HepG2 (cell line): Measurements from ENCODE around the gene ELK1. TPM values are rescaled to one million over a fixed set of nuclear protein-coding genes. Genes with fewer than 3 reads are reported as not detected.

Experiments used
- MAZ ChIP-seq, 2 experiments: sonication (generic) in 1 of 2; formaldehyde crosslinking in 1 of 2; IDR thresholded peaks; 2 replicates each; pipeline versions ENCODE4 v1.5.0 to v1.6.1; 2012 to 2020; ENCODE audit warnings: low read depth in 2 of 2, mild to moderate bottlenecking in 2 of 2, borderline replicate concordance in 1 of 2, improper control_type of control experiment in 1 of 2, low read length in 1 of 2, missing genetic modification reagents in 1 of 2, moderate library complexity in 1 of 2
- NFKBIZ ChIP-seq: IDR thresholded peaks from 2 replicates; pipeline ENCODE4 v1.6.1; 2018; ENCODE audit warnings: missing genetic modification reagents, missing compliant biosample characterization
- POLR2G ChIP-seq: fragments of 200-400 bp; formaldehyde crosslinking; IDR thresholded peaks from 2 replicates; pipeline ENCODE4 v1.6.1; 2018; ENCODE audit warnings: mild to moderate bottlenecking, low read depth, low read length, moderate library complexity
- STAT5B ChIP-seq: sonication (generic); formaldehyde crosslinking; IDR thresholded peaks from 2 replicates; pipeline ENCODE4 v1.4.0; 2020; ENCODE audit warnings: missing genetic modification reagents
- TP53 ChIP-seq: sonication (generic); formaldehyde crosslinking; conservative IDR thresholded peaks from 2 replicates; pipeline ENCODE4 v1.4.0; 2020; ENCODE audit warnings: missing genetic modification reagents
- TSC22D2 ChIP-seq: sonication (generic); formaldehyde crosslinking; IDR thresholded peaks from 2 replicates; pipeline ENCODE4 v1.5.1; 2020; ENCODE audit warnings: missing genetic modification reagents, mild to moderate bottlenecking, borderline replicate concordance
- ZMYM2 ChIP-seq: sonication (generic); formaldehyde crosslinking; IDR thresholded peaks from 2 replicates; pipeline ENCODE4 v1.8.0; 2022; ENCODE audit warnings: mild to moderate bottlenecking, missing genetic modification reagents
- ZNF333 ChIP-seq: sonication (generic); formaldehyde crosslinking; IDR thresholded peaks from 2 replicates; pipeline ENCODE4 v1.4.0; 2020; ENCODE audit warnings: mild to moderate bottlenecking, missing genetic modification reagents, borderline replicate concordance
- ZNF446 ChIP-seq: sonication (generic); formaldehyde crosslinking; IDR thresholded peaks from 2 replicates; pipeline ENCODE4 v1.5.0; 2020; ENCODE audit warnings: mild to moderate bottlenecking, missing genetic modification reagents
- ZNF547 ChIP-seq: sonication (generic); formaldehyde crosslinking; IDR thresholded peaks from 2 replicates; pipeline ENCODE4 v1.5.1; 2020; ENCODE audit warnings: mild to moderate bottlenecking, missing genetic modification reagents
- ZNF7 ChIP-seq: IDR thresholded peaks from 2 replicates; pipeline ENCODE4 v1.6.1; 2016; ENCODE audit warnings: missing biosample characterization, missing genetic modification reagents
- ZNF747 ChIP-seq: sonication (generic); formaldehyde crosslinking; IDR thresholded peaks from 2 replicates; pipeline ENCODE4 v1.8.1; 2023; ENCODE audit warnings: missing genetic modification reagents, mild to moderate bottlenecking, borderline replicate concordance
- ZSCAN25 ChIP-seq: sonication (generic); formaldehyde crosslinking; IDR thresholded peaks from 2 replicates; pipeline ENCODE4 v1.8.0; 2022; ENCODE audit warnings: mild to moderate bottlenecking, missing genetic modification reagents
- polyA plus RNA-seq, 8 experiments: library from polyadenylated mRNA; depleted of rRNA in 3 of 8; stranded (reverse) in 7 of 8; unstranded in 1 of 8; fragments of >200 nt; fragmentation: Illumina TruSeq in 4 of 8; extraction: Trizol in 4 of 8; gene quantifications; 2 replicates each; pipeline versions ENCODE4 v1.2.1 to v1.2.3, GENCODE V29; 2011 to 2016; ENCODE audit warnings: low read depth in 4 of 8, missing spikeins in 1 of 8, mixed read lengths in 1 of 8; ENCODE audit not compliant: insufficient read depth in 1 of 8
- total RNA-seq, 5 experiments: library from RNA; depleted of rRNA; stranded (reverse); fragments of >200 nt; fragmentation: Illumina TruSeq; extraction: Trizol; gene quantifications; 2 replicates each; pipeline ENCODE4 v1.2.3, GENCODE V29; 2016; ENCODE audit warnings: low read depth in 1 of 5
- TF ChIP-seq, protein P1 (sequence below): sonication (generic); formaldehyde crosslinking; IDR thresholded peaks from 2 replicates; pipeline ENCODE4 v1.4.0; 2020; ENCODE audit warnings: mild to moderate bottlenecking, missing genetic modification reagents, borderline replicate concordance
- TF ChIP-seq, protein P2 (sequence below): sonication (generic); formaldehyde crosslinking; IDR thresholded peaks from 2 replicates; pipeline ENCODE4 v1.8.1; 2023; ENCODE audit warnings: mild to moderate bottlenecking, missing genetic modification reagents
- TF ChIP-seq, protein P3 (sequence below): sonication (generic); formaldehyde crosslinking; IDR thresholded peaks from 2 replicates; pipeline ENCODE4 v1.4.0; 2020; ENCODE audit warnings: missing genetic modification reagents
- TF ChIP-seq, protein P4 (sequence below): sonication (generic); formaldehyde crosslinking; IDR thresholded peaks from 2 replicates; pipeline ENCODE4 v1.9.0; 2021; ENCODE audit warnings: missing genetic modification reagents, borderline replicate concordance

Gene ELK1
- total and polyA plus RNA-seq, 2 of the 13 experiments (the other 11 are each of a cell fraction or from before 2014, with no cell fraction given) = 4.3 to 7.2 TPM

DNA sequence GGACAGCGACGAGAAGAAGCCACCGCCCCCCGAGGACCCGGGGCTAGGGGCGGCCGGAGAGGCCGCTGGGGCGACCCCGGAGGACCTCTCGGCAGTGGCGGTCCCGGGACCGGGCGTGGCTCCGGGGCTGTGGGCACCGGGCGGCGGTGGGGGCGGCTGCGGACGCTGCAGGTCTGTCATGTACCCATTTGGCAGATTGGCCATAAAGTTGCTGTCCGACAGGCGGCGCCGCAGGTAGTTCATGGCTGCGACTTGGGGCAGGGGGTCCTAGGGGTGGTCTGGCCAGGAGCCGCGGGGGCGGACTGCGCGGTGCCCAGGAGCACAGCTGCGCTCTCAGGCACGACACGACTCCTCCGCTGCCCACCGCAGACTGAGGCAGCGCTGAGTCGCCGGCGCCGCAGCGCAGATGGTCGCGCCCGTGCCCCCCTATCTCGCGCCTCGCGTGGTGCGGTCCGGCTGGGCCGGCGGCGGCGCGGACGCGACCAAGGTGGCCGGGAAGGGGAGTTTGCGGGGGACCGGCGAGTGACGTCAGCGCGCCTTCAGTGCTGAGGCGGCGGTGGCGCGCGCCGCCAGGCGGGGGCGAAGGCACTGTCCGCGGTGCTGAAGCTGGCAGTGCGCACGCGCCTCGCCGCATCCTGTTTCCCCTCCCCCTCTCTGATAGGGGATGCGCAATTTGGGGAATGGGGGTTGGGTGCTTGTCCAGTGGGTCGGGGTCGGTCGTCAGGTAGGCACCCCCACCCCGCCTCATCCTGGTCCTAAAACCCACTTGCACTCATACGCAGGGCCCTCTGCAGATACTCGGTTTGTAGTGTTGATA is 30.7 kb downstream of the ELK1 start, which contains the start of gene SYN1 (continued):
- TF ChIP-seq, protein P1, sequence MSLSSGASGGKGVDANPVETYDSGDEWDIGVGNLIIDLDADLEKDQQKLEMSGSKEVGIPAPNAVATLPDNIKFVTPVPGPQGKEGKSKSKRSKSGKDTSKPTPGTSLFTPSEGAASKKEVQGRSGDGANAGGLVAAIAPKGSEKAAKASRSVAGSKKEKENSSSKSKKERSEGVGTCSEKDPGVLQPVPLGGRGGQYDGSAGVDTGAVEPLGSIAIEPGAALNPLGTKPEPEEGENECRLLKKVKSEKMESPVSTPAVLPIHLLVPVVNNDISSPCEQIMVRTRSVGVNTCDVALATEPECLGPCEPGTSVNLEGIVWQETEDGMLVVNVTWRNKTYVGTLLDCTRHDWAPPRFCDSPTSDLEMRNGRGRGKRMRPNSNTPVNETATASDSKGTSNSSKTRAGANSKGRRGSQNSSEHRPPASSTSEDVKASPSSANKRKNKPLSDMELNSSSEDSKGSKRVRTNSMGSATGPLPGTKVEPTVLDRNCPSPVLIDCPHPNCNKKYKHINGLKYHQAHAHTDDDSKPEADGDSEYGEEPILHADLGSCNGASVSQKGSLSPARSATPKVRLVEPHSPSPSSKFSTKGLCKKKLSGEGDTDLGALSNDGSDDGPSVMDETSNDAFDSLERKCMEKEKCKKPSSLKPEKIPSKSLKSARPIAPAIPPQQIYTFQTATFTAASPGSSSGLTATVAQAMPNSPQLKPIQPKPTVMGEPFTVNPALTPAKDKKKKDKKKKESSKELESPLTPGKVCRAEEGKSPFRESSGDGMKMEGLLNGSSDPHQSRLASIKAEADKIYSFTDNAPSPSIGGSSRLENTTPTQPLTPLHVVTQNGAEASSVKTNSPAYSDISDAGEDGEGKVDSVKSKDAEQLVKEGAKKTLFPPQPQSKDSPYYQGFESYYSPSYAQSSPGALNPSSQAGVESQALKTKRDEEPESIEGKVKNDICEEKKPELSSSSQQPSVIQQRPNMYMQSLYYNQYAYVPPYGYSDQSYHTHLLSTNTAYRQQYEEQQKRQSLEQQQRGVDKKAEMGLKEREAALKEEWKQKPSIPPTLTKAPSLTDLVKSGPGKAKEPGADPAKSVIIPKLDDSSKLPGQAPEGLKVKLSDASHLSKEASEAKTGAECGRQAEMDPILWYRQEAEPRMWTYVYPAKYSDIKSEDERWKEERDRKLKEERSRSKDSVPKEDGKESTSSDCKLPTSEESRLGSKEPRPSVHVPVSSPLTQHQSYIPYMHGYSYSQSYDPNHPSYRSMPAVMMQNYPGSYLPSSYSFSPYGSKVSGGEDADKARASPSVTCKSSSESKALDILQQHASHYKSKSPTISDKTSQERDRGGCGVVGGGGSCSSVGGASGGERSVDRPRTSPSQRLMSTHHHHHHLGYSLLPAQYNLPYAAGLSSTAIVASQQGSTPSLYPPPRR (CRISPR knock-in tag) = no peak
- TF ChIP-seq TSC22D2 (CRISPR knock-in tag) = peak; percentile 65; the same call in 1 of the 2 replicates
- TF ChIP-seq MAZ (IDR thresholded peaks at IDR 0.05; ENCODE audit: borderline replicate concordance, low read depth, low read length) = 0 out of 2 replicates have a peak, but pooled peaks have one; percentile 59
- TF ChIP-seq MAZ (CRISPR knock-in tag; IDR thresholded peaks at IDR 0.05; ENCODE audit: low read depth) = peak; percentile 60; the same call in 1 of the 2 replicates
- 0 out of 2 replicates have a peak, but pooled peaks have one; percentile 36 for TF ChIP-seq ZSCAN25
- no peak for TF ChIP-seq POLR2G
- TF ChIP-seq, protein P2, sequence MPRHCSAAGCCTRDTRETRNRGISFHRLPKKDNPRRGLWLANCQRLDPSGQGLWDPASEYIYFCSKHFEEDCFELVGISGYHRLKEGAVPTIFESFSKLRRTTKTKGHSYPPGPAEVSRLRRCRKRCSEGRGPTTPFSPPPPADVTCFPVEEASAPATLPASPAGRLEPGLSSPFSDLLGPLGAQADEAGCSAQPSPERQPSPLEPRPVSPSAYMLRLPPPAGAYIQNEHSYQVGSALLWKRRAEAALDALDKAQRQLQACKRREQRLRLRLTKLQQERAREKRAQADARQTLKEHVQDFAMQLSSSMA (CRISPR knock-in tag) = no peak
- no peak for TF ChIP-seq STAT5B (CRISPR knock-in tag)
- no peak for TF ChIP-seq ZNF7 (CRISPR knock-in tag)
- 0 out of 2 replicates have a peak, but pooled peaks have one; percentile 44 for TF ChIP-seq ZNF547 (CRISPR knock-in tag)
- 0 out of 2 replicates have a peak, but pooled peaks have one; percentile 58 for TF ChIP-seq ZNF333 (CRISPR knock-in tag)
- TF ChIP-seq, protein P3, sequence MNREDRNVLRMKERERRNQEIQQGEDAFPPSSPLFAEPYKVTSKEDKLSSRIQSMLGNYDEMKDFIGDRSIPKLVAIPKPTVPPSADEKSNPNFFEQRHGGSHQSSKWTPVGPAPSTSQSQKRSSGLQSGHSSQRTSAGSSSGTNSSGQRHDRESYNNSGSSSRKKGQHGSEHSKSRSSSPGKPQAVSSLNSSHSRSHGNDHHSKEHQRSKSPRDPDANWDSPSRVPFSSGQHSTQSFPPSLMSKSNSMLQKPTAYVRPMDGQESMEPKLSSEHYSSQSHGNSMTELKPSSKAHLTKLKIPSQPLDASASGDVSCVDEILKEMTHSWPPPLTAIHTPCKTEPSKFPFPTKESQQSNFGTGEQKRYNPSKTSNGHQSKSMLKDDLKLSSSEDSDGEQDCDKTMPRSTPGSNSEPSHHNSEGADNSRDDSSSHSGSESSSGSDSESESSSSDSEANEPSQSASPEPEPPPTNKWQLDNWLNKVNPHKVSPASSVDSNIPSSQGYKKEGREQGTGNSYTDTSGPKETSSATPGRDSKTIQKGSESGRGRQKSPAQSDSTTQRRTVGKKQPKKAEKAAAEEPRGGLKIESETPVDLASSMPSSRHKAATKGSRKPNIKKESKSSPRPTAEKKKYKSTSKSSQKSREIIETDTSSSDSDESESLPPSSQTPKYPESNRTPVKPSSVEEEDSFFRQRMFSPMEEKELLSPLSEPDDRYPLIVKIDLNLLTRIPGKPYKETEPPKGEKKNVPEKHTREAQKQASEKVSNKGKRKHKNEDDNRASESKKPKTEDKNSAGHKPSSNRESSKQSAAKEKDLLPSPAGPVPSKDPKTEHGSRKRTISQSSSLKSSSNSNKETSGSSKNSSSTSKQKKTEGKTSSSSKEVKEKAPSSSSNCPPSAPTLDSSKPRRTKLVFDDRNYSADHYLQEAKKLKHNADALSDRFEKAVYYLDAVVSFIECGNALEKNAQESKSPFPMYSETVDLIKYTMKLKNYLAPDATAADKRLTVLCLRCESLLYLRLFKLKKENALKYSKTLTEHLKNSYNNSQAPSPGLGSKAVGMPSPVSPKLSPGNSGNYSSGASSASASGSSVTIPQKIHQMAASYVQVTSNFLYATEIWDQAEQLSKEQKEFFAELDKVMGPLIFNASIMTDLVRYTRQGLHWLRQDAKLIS (CRISPR knock-in tag) = no peak
- TF ChIP-seq ZMYM2 (CRISPR knock-in tag) = no peak
- TF ChIP-seq ZNF747 (CRISPR knock-in tag) = no peak
- TF ChIP-seq TP53 = no peak
- TF ChIP-seq, protein P4, sequence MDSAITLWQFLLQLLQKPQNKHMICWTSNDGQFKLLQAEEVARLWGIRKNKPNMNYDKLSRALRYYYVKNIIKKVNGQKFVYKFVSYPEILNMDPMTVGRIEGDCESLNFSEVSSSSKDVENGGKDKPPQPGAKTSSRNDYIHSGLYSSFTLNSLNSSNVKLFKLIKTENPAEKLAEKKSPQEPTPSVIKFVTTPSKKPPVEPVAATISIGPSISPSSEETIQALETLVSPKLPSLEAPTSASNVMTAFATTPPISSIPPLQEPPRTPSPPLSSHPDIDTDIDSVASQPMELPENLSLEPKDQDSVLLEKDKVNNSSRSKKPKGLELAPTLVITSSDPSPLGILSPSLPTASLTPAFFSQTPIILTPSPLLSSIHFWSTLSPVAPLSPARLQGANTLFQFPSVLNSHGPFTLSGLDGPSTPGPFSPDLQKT (CRISPR knock-in tag) = no peak
- no peak for TF ChIP-seq NFKBIZ
- TF ChIP-seq ZNF446 = no peak
